CD14-positive monocyte (primary cell): Measurements from ENCODE around the gene RARS2. TPM values are rescaled to one million over a fixed set of nuclear protein-coding genes. Genes with fewer than 3 reads are reported as not detected.

Experiments
- DNase-seq, 3 donors: peaks; one replicate each; pipeline ENCODE4 v3.0.0-alpha.2; 2011 to 2022
- H2AFZ ChIP-seq: 2 replicates; pipeline ENCODE4 v1.6.0; 2012; ENCODE audit warnings: mild to moderate bottlenecking, low read depth, low read length, inconsistent platforms; ENCODE audit not compliant: insufficient read depth, poor library complexity, severe bottlenecking
- H3K27ac ChIP-seq, 2 donors: 1 replicate in 1 of 2; 2 replicates in 1 of 2; pipeline ENCODE4 v1.5.1; 2012 to 2013; ENCODE audit warnings: low read length in 2 of 2, control low read depth in 1 of 2, inconsistent platforms in 1 of 2, low read depth in 1 of 2, mild to moderate bottlenecking in 1 of 2
- H3K27me3 ChIP-seq, 2 donors: one replicate each; pipeline versions ENCODE4 v1.6.0 to v1.6.1; 2011 to 2013; ENCODE audit warnings: low read length in 2 of 2; ENCODE audit not compliant: control insufficient read depth in 2 of 2, insufficient read depth in 2 of 2
- H3K36me3 ChIP-seq, 2 donors: replicated peaks in 1 of 2; 1 replicate in 1 of 2; 2 replicates in 1 of 2; pipeline versions ENCODE4 v1.5.1 to v1.6.1; 2012 to 2013; ENCODE audit warnings: low read length in 2 of 2, control low read depth in 1 of 2, inconsistent platforms in 1 of 2, mild to moderate bottlenecking in 1 of 2; ENCODE audit not compliant: insufficient read depth in 2 of 2, control insufficient read depth in 1 of 2
- H3K4me1 ChIP-seq, 2 donors: 1 replicate in 1 of 2; 2 replicates in 1 of 2; pipeline versions ENCODE4 v1.5.1 to v1.6.1; 2012 to 2013; ENCODE audit warnings: low read length in 2 of 2, control low read depth in 1 of 2, inconsistent platforms in 1 of 2, mild to moderate bottlenecking in 1 of 2, moderate library complexity in 1 of 2; ENCODE audit not compliant: insufficient read depth in 2 of 2, control insufficient read depth in 1 of 2
- H3K4me2 ChIP-seq: replicated peaks from 2 replicates; pipeline ENCODE3; 2012; ENCODE audit warnings: low read length, moderate library complexity, mild to moderate bottlenecking; ENCODE audit not compliant: poor library complexity, severe bottlenecking; ENCODE audit errors: extremely low read depth
- H3K4me3 ChIP-seq, 3 experiments: fragments of 200-600 bp in 1 of 3; sonication (generic) in 1 of 3; replicated peaks in 1 of 3; 1 replicate in 2 of 3; 2 replicates in 1 of 3; pipeline ENCODE4 v1.5.1; 2011 to 2013; ENCODE audit warnings: low read length in 3 of 3, mild to moderate bottlenecking in 3 of 3, control low read depth in 2 of 3, low read depth in 2 of 3, inconsistent platforms in 1 of 3, moderate library complexity in 1 of 3
- H3K79me2 ChIP-seq: 2 replicates; pipeline ENCODE4 v1.6.0; 2012; ENCODE audit warnings: mild to moderate bottlenecking, control low read depth, inconsistent platforms, low read length, moderate library complexity; ENCODE audit not compliant: insufficient read depth
- H3K9ac ChIP-seq: 2 replicates; pipeline ENCODE4 v1.6.0; 2017; ENCODE audit warnings: low read length, mild to moderate bottlenecking; ENCODE audit not compliant: insufficient read depth, poor library complexity, severe bottlenecking
- H3K9me3 ChIP-seq, 2 donors: replicated peaks in 1 of 2; 1 replicate in 1 of 2; 2 replicates in 1 of 2; pipeline versions ENCODE4 v1.5.1 to v1.6.1; 2012 to 2013; ENCODE audit warnings: low read length in 2 of 2, control low read depth in 1 of 2; ENCODE audit not compliant: control insufficient read depth in 1 of 2, insufficient read depth in 1 of 2
- H4K20me1 ChIP-seq: 2 replicates; pipeline ENCODE4 v1.6.0; 2012; ENCODE audit warnings: mild to moderate bottlenecking, low read length, control low read depth, moderate library complexity; ENCODE audit not compliant: insufficient read depth
- H3K27ac Mint-ChIP-seq, 7 donors: one replicate each; pipeline ENCODE4 v1.8.0; 2020; ENCODE audit warnings: mild to moderate bottlenecking in 7 of 7, mixed read lengths in 7 of 7, moderate library complexity in 6 of 7, inconsistent platforms in 2 of 7
- H3K27me3 Mint-ChIP-seq, 3 donors: one replicate each; pipeline ENCODE4 v1.8.0; 2021 to 2022; ENCODE audit warnings: low read depth in 3 of 3, mild to moderate bottlenecking in 3 of 3, mixed read lengths in 3 of 3, moderate library complexity in 3 of 3, inconsistent platforms in 1 of 3
- H3K36me3 Mint-ChIP-seq, 2 donors: one replicate each; pipeline ENCODE4 v1.8.0; 2020; ENCODE audit warnings: mixed read lengths in 2 of 2, inconsistent platforms in 1 of 2, mild to moderate bottlenecking in 1 of 2
- H3K4me1 Mint-ChIP-seq: one replicate; pipeline ENCODE4 v1.8.0; 2020; ENCODE audit warnings: mild to moderate bottlenecking, mixed read lengths
- H3K4me3 Mint-ChIP-seq, 2 donors: one replicate each; pipeline ENCODE4 v1.8.0; 2020; ENCODE audit warnings: mild to moderate bottlenecking in 2 of 2, mixed read lengths in 2 of 2, moderate library complexity in 1 of 2
- H3K9me3 Mint-ChIP-seq, 7 donors: one replicate each; pipeline ENCODE4 v1.8.0; 2020 to 2022; ENCODE audit warnings: mixed read lengths in 7 of 7, mild to moderate bottlenecking in 6 of 7, moderate library complexity in 6 of 7, inconsistent platforms in 2 of 7
- whole genome bisulfite sequencing: methylation state at CpG from one replicate; pipeline ENCODE4 v1.1.5; 2013; ENCODE audit warnings: missing lambda C conversion rate; ENCODE audit not compliant: insufficient coverage; 5-methylcytosine and 5-hydroxymethylcytosine counted together
- intact Hi-C, 2 donors: fragments of 100-400 bp; cut with micrococcal nuclease; formaldehyde crosslinking; loops; one replicate each; pipeline versions ENCODE4 v1.15.0 to v1.15.1; 2023
- polyA plus RNA-seq, 3 donors: library from polyadenylated mRNA; depleted of rRNA in 1 of 3; unstranded in 2 of 3; stranded (reverse) in 1 of 3; fragments of 300-500 nt in 2 of 3; fragments of >200 nt in 1 of 3; fragmentation: Illumina TruSeq in 2 of 3; gene quantifications; 1 replicate in 2 of 3; 2 replicates in 1 of 3; pipeline ENCODE4 v1.2.3, GENCODE V29; 2012 to 2021
- TF ChIP-seq, protein P1 (sequence below): fragments of 200-600 bp; IDR thresholded peaks from one replicate; pipeline ENCODE4 v1.8.0; 2022; ENCODE audit warnings: antibody characterized with exemption, mild to moderate bottlenecking

The RARS2 gene
- polyA plus RNA-seq, 3 donors, result 8.6 to 33.0 (median 27.3) TPM

DNA sequence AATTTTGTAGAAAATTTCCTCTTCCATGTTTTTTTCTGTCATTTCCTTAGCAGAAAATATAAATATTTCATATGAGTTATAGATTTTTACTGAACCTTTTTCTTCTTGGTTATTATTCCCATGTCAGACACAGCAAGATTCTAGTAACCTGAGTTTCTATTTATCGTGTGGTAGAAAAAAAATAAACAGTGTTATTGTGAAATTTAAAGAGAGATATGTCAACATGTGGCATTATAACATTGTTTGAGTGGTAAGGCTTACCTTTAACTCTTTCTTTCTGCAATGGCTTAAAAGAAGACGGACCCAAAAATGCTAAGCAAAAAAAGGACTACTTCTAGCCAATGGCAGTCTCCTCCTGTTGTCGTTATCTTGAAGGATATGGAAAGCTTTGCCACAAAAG is 19.0 kb upstream of the RARS2 start:
- Mint-ChIP-seq H3K36me3 (peaks cover 26 to 29% of the 10 kb centered on the region in 2 donors), H3K4me3 (no peak overlapping the region), H3K9me3 (peaks cover 0 to 7% (median 4%) of the 10 kb centered on the region in 7 donors), H3K27me3 (no peaks in the 10 kb centered on the region), H3K27ac (no peak overlapping the region), H3K4me1 (no peaks in the 10 kb centered on the region)
- H3K27ac ChIP-seq, result no peak overlapping the region
- H3K4me2 ChIP-seq, result no peak overlapping the region
- intact Hi-C loops, result no loop called here
- no peak overlapping the region for H3K9ac ChIP-seq
- H4K20me1 ChIP-seq, result no peaks in the 10 kb centered on the region
- no peak overlapping the region for H2AFZ ChIP-seq
- DNase-seq, result no peak
- H3K79me2 ChIP-seq, result no peaks in the 10 kb centered on the region
- 100% methylated on average over 1 of the region's 3 CpGs for WGBS
- H3K4me3 ChIP-seq, result no peak overlapping the region
- H3K27me3 ChIP-seq, result no peaks in the 10 kb centered on the region
- TF ChIP-seq, protein P1, sequence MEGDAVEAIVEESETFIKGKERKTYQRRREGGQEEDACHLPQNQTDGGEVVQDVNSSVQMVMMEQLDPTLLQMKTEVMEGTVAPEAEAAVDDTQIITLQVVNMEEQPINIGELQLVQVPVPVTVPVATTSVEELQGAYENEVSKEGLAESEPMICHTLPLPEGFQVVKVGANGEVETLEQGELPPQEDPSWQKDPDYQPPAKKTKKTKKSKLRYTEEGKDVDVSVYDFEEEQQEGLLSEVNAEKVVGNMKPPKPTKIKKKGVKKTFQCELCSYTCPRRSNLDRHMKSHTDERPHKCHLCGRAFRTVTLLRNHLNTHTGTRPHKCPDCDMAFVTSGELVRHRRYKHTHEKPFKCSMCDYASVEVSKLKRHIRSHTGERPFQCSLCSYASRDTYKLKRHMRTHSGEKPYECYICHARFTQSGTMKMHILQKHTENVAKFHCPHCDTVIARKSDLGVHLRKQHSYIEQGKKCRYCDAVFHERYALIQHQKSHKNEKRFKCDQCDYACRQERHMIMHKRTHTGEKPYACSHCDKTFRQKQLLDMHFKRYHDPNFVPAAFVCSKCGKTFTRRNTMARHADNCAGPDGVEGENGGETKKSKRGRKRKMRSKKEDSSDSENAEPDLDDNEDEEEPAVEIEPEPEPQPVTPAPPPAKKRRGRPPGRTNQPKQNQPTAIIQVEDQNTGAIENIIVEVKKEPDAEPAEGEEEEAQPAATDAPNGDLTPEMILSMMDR, result no peak
- no peaks in the 10 kb centered on the region for H3K4me1 ChIP-seq
- H3K36me3 ChIP-seq, result peaks cover 26 to 57% of the 10 kb centered on the region in 2 donors
- H3K9me3 ChIP-seq, result no peaks in the 10 kb centered on the region

DNA sequence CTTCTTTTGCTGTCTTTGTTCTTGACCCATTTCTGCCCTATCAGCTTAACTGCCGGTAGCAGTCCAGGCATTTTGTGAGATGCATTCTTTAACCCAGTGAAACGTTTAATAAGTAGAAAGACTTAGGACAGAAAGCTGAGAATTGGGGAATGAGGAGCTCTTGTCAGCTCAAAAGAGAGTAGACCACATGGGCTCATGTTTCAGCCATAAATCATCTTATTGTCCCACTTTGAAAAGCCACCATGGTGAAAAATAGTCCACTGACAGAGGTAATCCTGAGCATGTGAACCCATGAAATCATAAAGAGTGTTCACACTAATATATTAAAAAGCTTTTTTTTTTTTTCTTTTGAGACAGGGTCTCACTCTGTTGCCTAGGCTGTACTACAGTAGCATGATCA is 16.4 kb upstream of the RARS2 start:
- Mint-ChIP-seq H3K36me3 (peaks cover 17 to 20% of the 10 kb centered on the region in 2 donors), H3K4me1 (no peaks in the 10 kb centered on the region), H3K27me3 (no peaks in the 10 kb centered on the region), H3K9me3 (no peaks in the 10 kb centered on the region), H3K4me3 (no peak overlapping the region), H3K27ac (no peak overlapping the region)
- Histone ChIP-seq H3K27ac (no peak overlapping the region), H3K36me3 (peaks cover 13 to 32% of the 10 kb centered on the region in 2 donors), H3K4me3 (no peak overlapping the region), H3K9me3 (no peaks in the 10 kb centered on the region), H3K79me2 (no peaks in the 10 kb centered on the region), H3K4me2 (no peak overlapping the region), H3K9ac (no peak overlapping the region), H3K27me3 (no peaks in the 10 kb centered on the region), H3K4me1 (no peaks in the 10 kb centered on the region), H2AFZ (no peak overlapping the region), H4K20me1 (no peaks in the 10 kb centered on the region)
- intact Hi-C loops, result no loop called here
- TF ChIP-seq, protein P1, result no peak
- WGBS, result no CpG with 5 or more reads among the region's 2 CpGs
- no peak for DNase-seq
